GM19463 (cell line): ENCODE data around the gene GFOD2.
"Not testable (repeated sequence)": the region's sequence is repeated elsewhere in the genome, so short reads cannot be mapped to it uniquely, and the experiment has no call there.

Source experiments
- ATAC-seq: cut with Tn5 transposase; IDR thresholded peaks from one replicate; pipeline ENCODE4 v1.9.1; 2021; ENCODE audit warnings: mild to moderate bottlenecking, moderate library complexity; ENCODE audit not compliant: unreplicated experiment

The GFOD2 gene

GRCh38 chr16:67707210-67707609 lies 11.9 kb downstream of the GFOD2 start:
- ATAC-seq: no peak

DNA sequence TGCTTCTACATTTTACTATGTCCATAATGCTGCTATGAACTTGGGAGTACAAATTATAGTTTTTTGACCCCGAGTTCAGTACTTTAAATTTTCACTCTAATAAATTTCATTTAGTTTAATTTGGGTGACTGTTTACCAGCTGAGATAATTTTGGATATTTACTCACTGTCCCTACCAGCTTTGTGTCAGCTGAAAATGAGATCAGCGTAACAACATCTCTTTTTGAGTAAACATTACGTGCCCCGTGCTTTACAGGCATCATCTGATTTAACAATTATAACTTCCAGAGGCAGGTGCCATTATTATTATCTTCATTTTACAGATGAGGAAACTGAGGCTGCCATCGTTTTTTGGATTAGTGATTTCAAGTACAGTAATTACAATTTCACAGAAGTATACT lies 15.0 kb downstream of the GFOD2 start:
- no peak for ATAC-seq

- ATAC-seq: no peak
Measured at GRCh38 chr16:67703626-67704025, 15.5 kb downstream of the GFOD2 start.

- ATAC-seq: no peak
Measured at GRCh38 chr16:67702130-67702529, 17.0 kb downstream of the GFOD2 start.

- ATAC-seq: no peak
Measured at GRCh38 chr16:67701420-67701819, 17.7 kb downstream of the GFOD2 start.

- no peak for ATAC-seq
Measured at GRCh38 chr16:67699265-67699664, 19.9 kb downstream of the GFOD2 start.

GRCh38 chr16:67697422-67698185 lies 21.5 kb downstream of the GFOD2 start:
- ATAC-seq: no peak

GRCh38 chr16:67694611-67695010 lies 24.5 kb downstream of the GFOD2 start:
- ATAC-seq: no peak

DNA sequence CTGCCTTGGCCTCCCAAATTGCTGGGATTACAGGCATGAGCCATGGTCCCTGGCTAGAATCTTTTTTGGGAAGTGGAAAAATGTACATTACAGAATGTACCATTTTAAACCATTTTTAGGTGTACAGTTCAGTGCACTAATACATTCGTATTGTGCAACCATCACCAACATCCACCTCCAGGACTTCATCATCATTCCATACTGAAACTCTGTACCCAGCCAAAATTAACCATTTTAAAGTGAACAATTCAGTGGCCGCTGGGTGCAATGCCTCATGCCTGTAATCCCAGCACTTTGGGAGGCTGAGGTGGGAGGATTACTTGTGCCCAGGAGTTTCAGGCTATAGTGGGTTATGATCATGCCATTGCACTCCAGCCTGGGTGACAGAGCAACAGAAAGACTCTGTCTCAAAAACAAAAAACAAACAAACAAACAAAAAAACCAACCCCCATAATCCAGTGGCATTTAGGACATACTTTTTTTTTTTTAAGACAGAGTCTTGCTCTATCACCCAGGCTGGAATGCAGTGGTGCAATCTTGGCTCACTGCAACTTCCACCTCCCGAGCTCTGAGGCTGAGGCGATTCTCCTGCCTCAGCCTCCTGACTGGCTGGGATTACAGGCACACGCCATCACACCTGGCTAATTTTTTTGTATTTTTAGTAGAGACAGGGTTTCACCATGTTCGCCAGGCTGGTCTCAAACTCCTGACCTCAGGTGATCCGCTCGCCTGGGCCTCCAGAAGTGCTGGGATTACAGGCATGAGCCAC lies 25.4 kb downstream of the GFOD2 start:
- not testable (repeated sequence) for ATAC-seq

DNA sequence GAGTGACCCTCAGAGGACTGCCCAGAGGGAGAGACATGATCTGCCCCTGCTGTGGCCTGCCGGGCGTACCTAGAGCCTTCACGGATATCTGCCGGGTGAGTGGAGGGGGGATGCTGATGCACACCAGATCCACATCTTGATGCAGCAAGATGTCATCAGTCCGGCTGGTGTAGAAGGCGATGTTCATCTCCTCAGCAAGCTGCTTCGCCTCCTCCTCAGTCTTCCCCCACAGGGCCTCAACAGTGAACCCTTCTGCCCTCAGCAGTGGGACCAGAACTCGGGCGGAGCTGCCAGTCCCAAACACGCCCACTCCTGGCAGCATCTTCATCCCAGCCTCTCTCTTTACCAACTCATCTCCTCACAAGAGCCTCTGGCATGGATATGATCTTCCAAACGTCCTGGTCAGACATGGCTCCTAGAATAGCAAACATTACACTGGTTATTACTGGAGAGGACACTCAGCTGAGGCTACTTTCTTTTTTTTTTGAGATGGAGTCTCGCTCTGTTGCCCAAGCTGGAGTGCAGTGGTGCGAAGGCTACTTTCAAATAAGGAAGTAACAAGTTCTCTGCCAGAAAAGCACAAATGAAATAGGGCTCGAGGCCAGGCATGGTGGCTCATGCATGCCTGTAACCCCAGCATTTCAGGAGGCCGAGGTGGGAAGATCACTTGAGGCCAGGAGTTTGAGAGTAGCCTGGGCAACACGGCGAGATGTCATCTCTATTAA lies 33.6 kb downstream of the GFOD2 start:
- no peak for ATAC-seq

GRCh38 chr16:67683767-67684166 lies 35.3 kb downstream of the GFOD2 start:
- ATAC-seq: no peak

DNA sequence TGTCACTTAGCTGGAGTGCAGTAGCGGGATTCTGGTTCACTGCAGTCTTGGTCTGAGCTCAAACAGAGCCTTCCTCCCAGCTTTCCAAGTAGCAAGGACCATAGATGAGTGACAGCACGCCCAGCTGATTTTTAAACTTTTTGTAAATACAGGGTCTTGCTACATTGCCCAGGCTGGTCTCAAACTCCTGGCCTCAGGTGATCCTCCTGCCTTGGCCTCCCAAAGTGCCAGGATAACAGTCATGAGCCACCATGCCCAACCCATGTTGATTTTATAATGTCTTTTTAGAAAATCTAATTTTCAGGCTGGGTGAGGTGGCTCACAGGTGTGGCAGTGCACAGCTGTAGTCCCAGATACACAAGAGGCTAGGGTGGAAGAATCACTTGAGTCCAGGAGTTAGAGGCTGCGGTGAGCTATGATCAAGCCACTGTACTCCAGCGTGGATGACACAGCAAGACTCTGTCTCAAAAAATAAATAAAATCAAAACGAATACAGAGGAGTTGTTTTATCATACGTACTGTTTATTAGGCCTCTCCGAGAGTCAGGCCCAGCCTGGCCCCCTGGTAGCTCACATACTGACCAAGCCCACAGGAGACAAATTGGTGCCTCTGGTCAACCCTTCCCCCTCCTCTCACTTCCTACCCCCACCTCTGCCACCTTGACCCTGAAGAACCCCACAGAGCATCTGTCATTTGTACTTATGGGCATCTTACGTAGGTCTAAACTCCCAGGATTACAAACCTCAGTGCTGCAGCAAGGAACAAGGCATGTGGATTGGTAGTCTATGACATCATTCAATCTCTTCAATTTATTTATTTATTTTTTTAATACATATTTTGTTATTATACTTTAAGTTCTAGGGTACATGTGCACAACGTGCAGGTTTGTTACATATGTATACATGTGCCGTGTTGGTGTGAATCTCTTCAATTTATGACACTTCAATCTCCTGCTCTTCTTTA lies 38.9 kb downstream of the GFOD2 start:
- no peak for ATAC-seq

DNA sequence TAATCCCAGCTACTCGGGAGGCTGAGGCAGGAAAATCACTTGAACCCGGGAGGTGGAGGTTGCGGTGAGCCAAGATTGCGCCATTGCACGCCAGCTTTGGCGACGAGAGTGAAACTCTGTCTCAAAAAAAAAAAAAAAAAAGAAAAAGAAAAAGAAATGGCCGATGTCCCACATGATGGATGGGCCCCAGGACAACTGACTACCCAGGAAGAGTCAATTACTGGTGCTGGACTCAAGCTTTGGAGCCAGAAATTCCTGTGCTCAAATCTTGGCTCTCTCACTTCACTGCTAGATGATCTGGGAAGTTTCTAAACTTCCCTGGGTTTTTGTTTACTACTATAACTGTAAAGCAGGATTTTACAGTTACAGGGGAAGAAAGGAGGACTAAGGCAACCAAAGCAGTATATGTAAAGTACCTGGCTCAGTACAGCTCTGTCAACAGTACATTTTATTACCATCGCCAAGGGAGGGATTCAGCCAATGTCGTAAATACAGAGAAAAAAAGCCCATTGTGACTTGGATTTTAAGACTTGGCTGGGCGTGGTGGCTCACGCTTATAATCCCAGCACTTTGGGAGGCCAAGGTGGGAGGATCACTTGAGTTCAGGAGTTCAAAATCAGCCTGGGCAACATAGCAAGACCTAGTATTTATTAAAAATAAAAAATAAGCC lies 40.6 kb downstream of the GFOD2 start:
- ATAC-seq: no peak

GRCh38 chr16:67677712-67678111 lies 41.4 kb downstream of the GFOD2 start:
- no peak for ATAC-seq

DNA sequence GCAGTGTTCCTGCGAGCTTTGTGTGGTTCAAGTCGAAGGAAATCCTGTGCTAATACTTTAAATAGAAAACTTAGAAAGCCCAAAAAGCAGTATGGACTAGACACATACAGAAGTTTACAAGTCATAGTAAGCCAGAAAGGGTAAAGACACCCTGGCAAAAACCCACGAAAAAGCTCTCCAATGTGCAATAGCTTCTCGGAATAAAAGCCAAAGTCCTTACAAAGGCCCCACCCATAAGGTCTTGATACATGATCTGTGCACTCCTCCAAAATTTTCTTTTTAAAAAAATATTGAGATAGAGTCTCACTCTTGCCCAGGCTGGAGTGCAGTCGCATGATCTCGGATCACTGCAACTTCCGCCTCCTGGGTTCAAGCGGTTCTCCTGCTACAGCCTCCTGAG lies 42.2 kb downstream of the GFOD2 start:
- no peak for ATAC-seq

DNA sequence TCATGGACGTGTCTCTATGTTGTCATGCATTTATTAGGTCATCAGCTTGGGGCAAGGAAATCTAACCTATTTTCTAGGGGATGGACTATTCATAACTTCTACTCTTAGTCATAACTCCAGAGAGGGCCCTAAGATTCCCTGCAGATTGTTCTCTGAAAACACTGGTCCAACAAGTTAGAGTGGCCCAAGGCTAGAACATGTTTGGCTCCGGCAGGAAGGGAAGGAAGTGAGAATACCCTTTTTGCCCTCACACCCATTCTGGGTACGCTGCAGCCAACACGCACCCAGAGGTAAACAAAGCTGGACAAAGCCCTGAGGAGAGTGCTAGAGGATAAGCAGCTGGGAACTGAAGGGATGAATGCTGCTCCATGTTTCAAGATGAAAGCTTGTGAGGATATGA lies 42.6 kb downstream of the GFOD2 start:
- ATAC-seq: no peak

DNA sequence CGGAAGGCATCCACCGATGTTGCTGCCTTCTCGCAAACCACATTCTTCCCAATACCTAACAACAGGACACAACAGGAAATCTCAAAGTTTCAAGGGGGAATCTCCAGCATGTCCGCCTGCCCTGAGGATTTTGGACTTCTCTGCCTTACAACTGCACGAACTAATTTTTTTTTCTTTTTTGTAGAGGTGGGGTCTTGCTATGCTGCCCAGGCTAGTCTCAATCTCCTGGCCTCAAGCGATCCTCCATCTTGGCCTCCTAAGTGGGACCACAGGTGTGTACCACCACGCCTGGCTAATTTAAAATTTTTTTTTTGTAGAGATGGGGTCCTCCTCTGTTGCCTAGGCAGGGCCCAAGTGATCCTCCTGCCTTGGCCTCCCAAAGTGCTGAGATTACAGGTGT lies 43.1 kb downstream of the GFOD2 start:
- ATAC-seq: no peak

DNA sequence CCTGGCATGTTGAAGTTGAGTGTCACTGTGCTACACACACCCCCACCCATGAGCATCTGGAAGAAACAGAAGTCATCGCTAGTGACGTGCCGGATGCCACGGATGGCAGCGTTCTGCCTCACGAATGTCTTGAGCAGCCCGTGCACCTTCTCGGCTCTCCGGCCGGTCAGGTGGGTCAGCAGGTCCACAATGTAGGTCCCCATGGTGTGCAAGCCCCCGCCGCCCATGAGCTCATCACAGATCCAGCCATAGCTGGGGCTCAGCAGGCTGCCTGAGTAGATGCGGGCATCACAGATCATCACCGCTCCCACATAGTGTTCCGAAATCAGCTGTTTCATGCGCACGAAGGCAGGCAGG lies 43.6 kb downstream of the GFOD2 start:
- ATAC-seq: no peak

GRCh38 chr16:67674851-67675578 lies 44.1 kb downstream of the GFOD2 start:
- ATAC-seq: no peak
